GM18867 (cell line): ENCODE results near the gene NXPH4.

Experiments used
- ATAC-seq: cut with Tn5 transposase; IDR thresholded peaks from one replicate; pipeline ENCODE4 v1.9.1; 2021; ENCODE audit warnings: mild to moderate bottlenecking, moderate library complexity; ENCODE audit not compliant: unreplicated experiment

NXPH4 gene

GRCh38 chr12:57216014-57216911 is at the start of gene NXPH4:
Gene NXPH4, plus strand, starts transcription at chr12:57216794. Its CDS starts 176 bp downstream, at chr12:57216970.
- ATAC-seq = no peak

- no peak for ATAC-seq
These were observed 49.6 kb upstream of the NXPH4 start for GRCh38 chr12:57166971-57167371.

GRCh38 chr12:57168058-57168457 is 48.5 kb upstream of the NXPH4 start:
- no peak for ATAC-seq

GRCh38 chr12:57169046-57169795 is 47.4 kb upstream of the NXPH4 start:
- ATAC-seq = no peak

GRCh38 chr12:57169969-57170368 is 46.6 kb upstream of the NXPH4 start:
- ATAC-seq = no peak

GRCh38 chr12:57170408-57170807 is 46.2 kb upstream of the NXPH4 start:
- ATAC-seq = no peak

- ATAC-seq = no peak
These were observed 45.7 kb upstream of the NXPH4 start for GRCh38 chr12:57170927-57171326.

- ATAC-seq = no peak
These were observed 44.9 kb upstream of the NXPH4 start for GRCh38 chr12:57171668-57172067.

- no peak for ATAC-seq
These were observed 43.5 kb upstream of the NXPH4 start for GRCh38 chr12:57173089-57173488.

- ATAC-seq = no peak
These were observed 42.9 kb upstream of the NXPH4 start for GRCh38 chr12:57173683-57174082.

- ATAC-seq = no peak
These were observed 41.0 kb upstream of the NXPH4 start for GRCh38 chr12:57175428-57176138.

- no peak for ATAC-seq
These were observed 40.5 kb upstream of the NXPH4 start for GRCh38 chr12:57176139-57176477.

- no peak for ATAC-seq
These were observed 39.7 kb upstream of the NXPH4 start for GRCh38 chr12:57176846-57177245.

GRCh38 chr12:57177354-57177753 is 39.2 kb upstream of the NXPH4 start:
- ATAC-seq = no peak

- no peak for ATAC-seq
These were observed 38.4 kb upstream of the NXPH4 start for GRCh38 chr12:57178213-57178612.

GRCh38 chr12:57179331-57180086 is 37.1 kb upstream of the NXPH4 start:
- ATAC-seq = no peak

- no peak for ATAC-seq
These were observed 36.1 kb upstream of the NXPH4 start for GRCh38 chr12:57180321-57180989.

- ATAC-seq = no peak
These were observed 35.5 kb upstream of the NXPH4 start for GRCh38 chr12:57181072-57181471.

- ATAC-seq = no peak
These were observed 34.9 kb upstream of the NXPH4 start for GRCh38 chr12:57181561-57182155.
